AG09319 (cell line): Measurements from ENCODE around the gene FAM114A2.

Source experiments
- DNase-seq: peaks from one replicate; pipeline ENCODE4 v3.0.0-alpha.2; 2010; ENCODE audit warnings: low read depth; ENCODE audit errors: extremely low read depth
- TF ChIP-seq, protein P1 (sequence below): IDR thresholded peaks from 2 replicates; pipeline ENCODE4 v1.5.1; 2011; ENCODE audit warnings: low read depth, mild to moderate bottlenecking, inconsistent platforms, low read length, moderate library complexity

Gene FAM114A2

DNA sequence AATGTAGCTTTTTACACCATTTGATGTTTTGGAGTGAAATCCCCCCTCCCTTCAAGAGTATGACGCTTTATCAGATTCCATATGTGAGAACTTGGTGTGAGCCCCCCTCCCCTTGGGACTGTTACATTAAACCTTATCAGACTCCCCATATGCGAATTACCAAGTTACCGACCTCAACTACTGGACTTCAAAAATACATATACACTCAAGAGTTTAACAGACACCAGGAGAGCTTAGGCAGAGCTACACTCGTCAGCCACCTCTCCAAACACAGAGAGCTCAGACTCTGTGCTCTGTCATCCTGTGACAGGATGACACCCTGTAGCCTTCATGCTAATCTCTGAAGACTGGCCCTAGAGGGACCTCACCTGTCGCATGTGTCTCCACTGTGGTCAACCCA lies 50.2 kb downstream of the FAM114A2 start:
- DNase-seq: no peak
- TF ChIP-seq, protein P1, sequence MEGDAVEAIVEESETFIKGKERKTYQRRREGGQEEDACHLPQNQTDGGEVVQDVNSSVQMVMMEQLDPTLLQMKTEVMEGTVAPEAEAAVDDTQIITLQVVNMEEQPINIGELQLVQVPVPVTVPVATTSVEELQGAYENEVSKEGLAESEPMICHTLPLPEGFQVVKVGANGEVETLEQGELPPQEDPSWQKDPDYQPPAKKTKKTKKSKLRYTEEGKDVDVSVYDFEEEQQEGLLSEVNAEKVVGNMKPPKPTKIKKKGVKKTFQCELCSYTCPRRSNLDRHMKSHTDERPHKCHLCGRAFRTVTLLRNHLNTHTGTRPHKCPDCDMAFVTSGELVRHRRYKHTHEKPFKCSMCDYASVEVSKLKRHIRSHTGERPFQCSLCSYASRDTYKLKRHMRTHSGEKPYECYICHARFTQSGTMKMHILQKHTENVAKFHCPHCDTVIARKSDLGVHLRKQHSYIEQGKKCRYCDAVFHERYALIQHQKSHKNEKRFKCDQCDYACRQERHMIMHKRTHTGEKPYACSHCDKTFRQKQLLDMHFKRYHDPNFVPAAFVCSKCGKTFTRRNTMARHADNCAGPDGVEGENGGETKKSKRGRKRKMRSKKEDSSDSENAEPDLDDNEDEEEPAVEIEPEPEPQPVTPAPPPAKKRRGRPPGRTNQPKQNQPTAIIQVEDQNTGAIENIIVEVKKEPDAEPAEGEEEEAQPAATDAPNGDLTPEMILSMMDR: no peak

DNA sequence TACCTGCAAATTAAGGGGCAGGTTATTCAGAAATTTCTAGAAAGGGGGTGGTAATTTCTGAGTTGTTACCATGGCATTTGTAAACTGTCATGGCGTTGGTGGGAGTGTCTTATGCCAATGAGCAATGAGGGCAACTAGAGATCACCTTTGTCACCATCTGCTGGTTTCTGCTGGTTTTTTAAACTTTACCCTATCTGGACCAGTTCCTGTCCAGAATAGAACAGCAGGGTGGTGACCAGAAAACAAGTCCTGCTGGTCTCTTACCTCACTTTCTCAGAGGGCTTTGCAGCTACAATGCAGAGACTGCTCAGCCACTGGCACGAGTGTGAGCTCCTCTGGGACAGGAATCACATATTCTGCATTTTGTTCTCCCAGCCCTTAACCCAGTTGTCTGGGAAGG lies 51.4 kb downstream of the FAM114A2 start:
- TF ChIP-seq, protein P1: no peak
- DNase-seq: no peak

DNA sequence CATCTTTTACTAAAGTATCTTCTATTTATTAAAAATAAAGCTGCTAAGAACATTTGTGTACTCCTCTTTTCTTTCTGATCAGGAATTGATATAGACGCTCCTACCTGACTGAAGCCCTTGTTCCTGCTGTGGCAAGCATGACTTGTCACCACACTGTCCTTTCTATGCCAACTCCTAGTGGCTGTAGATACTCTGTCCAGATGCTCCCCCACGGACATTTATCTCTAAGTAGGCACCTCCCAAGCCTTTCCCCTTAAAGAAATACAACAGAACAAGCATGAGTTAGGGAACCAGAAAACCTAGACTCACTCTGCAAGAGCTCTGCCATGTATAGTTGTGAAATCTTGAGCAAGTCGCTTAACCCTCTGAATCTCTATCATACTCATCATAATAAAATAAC lies 53.2 kb downstream of the FAM114A2 start:
- no peak for DNase-seq
- TF ChIP-seq, protein P1: no peak

DNA sequence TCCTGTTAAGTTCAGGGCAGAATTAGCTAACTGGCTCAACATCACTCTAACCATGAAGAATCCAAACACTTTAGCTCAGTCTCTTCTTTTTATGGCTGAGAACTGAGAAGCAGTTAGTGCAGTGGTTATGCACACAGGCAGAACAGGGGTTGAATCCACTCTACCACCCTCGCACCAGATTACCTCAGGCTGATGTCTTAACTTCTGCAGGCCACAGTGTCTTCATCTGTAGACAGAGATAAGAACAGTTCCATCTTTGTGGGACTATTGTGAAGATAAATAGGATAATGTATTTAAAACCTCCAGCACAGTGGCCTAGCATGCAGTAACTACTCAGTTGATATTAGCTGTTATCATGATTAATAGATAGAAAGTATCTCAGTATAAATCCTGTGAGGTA lies 54.8 kb downstream of the FAM114A2 start:
- TF ChIP-seq, protein P1: no peak
- no peak for DNase-seq

DNA sequence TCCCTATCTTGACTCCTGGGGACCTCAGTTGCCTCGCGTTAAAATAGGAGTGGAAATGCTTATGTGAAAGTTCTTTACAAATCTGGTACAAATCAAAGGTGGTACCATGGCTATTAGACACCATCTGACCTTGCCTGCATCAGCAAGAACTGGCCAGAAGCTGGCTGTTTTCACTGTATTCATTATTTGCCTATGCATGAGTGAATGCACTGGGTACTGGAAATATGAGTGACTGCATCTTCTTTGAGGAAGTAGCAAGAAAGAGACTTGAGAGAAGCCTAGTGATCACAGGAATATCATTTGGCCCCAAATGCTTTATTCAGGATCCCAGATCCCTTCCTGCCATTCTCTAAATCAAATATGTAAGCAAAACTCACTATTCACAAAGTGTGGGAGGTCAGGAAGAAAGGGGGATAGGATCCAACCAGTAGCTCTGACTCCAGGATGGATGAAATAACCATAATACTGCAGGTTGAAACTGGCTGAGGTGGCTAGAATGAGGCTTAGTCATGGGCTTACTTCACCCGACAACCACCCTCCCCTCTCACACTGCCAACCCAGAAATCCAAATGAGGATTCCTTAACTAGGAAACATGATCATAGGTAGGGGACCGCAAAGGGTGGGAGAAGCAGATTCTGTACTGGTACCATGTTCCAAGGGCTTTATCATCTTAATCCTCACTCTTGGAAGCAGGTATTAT lies 56.7 kb downstream of the FAM114A2 start:
- DNase-seq: no peak
- TF ChIP-seq, protein P1: no peak

DNA sequence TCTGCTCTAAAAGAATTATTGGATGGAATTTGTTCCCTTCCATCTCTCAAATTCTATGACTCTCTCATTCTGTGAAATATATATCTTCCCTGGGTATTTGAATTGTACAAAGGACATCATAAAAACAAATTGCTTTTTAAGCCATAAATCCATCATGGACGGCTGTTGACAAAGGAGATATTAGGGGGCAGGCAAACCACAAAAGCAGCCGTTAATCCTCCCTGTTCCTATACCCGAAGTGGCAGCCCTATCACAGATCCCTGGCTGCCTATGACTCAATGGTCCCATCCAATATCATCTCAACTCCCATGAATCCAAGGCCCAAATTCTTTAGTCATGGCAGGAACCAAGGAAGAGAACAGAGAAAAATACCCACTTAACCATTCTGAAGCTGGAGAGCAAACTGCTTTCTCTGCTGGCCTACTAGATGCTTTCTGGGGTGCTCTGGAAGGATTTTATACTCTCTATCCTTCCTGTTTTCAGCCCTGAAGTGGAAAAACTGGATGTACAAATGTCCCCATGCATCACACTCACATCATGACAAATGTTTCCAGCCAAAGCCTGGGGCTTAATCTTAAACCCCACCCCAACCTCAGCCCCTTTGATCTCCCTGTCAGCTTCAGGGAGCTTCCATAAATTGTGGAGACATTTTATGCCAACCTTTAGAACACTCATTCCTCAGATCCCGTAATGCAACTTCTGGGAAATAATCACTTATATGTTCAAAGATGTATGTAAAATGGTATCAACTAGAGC lies 59.5 kb downstream of the FAM114A2 start:
- no peak for DNase-seq
- TF ChIP-seq, protein P1: no peak

DNA sequence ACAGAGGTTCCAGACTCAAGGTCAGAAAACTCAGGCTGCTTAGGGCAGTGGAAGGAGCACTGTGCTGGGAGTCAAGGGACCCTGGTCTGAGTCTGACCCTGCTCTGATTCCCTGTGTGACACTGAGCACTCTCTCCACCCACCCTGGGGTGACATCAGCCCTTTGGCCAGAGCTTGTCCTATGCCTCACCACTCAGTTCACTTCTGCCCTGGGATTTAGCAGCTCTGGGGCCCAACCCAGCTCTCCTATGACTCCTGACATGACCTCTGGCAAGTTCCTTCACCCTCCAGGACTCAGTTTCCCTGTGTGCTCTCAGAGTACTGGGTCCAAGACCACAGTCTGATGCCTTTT lies 63.9 kb downstream of the FAM114A2 start:
- no peak for DNase-seq
- TF ChIP-seq, protein P1: no peak
